ENCODE results near the gene ZCCHC17.

ZCCHC17 gene

GRCh38 chr1:31308036-31308435 is 11.2 kb downstream of the ZCCHC17 start:
- no peak for DNase-seq (ENCODE audit: extremely low read depth, low read depth)

GRCh38 chr1:31310198-31310597 is 13.4 kb downstream of the ZCCHC17 start:
- DNase-seq (ENCODE audit: extremely low read depth, low read depth): no peak
- no peak for TF ChIP-seq CTCF (IDR thresholded peaks at IDR 0.05; ENCODE audit: low read depth, low read length)

More at GRCh38 chr1:31308036-31308435, 11.2 kb downstream of the ZCCHC17 start:
- no peak for TF ChIP-seq CTCF (IDR thresholded peaks at IDR 0.05; ENCODE audit: low read depth, low read length)

- TF ChIP-seq CTCF (IDR thresholded peaks at IDR 0.05; ENCODE audit: low read depth, low read length): no peak
- DNase-seq (ENCODE audit: extremely low read depth, low read depth): no peak
Measured at GRCh38 chr1:31315902-31316301, 19.1 kb downstream of the ZCCHC17 start.

- no peak for DNase-seq (ENCODE audit: extremely low read depth, low read depth)
- TF ChIP-seq CTCF (IDR thresholded peaks at IDR 0.05; ENCODE audit: low read depth, low read length): no peak
Measured at GRCh38 chr1:31318146-31318545, 21.3 kb downstream of the ZCCHC17 start.

- TF ChIP-seq CTCF (IDR thresholded peaks at IDR 0.05; ENCODE audit: low read depth, low read length): no peak
- no peak for DNase-seq (ENCODE audit: extremely low read depth, low read depth)
Measured at GRCh38 chr1:31324093-31324492, 27.3 kb downstream of the ZCCHC17 start.

GRCh38 chr1:31324992-31325391 is 28.2 kb downstream of the ZCCHC17 start:
- DNase-seq (ENCODE audit: extremely low read depth, low read depth): no peak
- no peak for TF ChIP-seq CTCF (IDR thresholded peaks at IDR 0.05; ENCODE audit: low read depth, low read length)

- DNase-seq (ENCODE audit: extremely low read depth, low read depth): no peak
- no peak for TF ChIP-seq CTCF (IDR thresholded peaks at IDR 0.05; ENCODE audit: low read depth, low read length)
Measured at GRCh38 chr1:31326461-31326860, 29.6 kb downstream of the ZCCHC17 start.

Measured in AG09319 (cell line).